ENCODE measurements around the gene RBPJL. TPM values are rescaled to one million over a fixed set of nuclear protein-coding genes. Genes with fewer than 3 reads are reported as not detected.
A peak's percentile ranks its signal among the peaks of the same experiment; 100 is the strongest.

Gene RBPJL
- total and polyA plus RNA-seq, 2 of the 13 experiments (the other 11 are each of a cell fraction or from before 2014, with no cell fraction given) = not detected

DNA sequence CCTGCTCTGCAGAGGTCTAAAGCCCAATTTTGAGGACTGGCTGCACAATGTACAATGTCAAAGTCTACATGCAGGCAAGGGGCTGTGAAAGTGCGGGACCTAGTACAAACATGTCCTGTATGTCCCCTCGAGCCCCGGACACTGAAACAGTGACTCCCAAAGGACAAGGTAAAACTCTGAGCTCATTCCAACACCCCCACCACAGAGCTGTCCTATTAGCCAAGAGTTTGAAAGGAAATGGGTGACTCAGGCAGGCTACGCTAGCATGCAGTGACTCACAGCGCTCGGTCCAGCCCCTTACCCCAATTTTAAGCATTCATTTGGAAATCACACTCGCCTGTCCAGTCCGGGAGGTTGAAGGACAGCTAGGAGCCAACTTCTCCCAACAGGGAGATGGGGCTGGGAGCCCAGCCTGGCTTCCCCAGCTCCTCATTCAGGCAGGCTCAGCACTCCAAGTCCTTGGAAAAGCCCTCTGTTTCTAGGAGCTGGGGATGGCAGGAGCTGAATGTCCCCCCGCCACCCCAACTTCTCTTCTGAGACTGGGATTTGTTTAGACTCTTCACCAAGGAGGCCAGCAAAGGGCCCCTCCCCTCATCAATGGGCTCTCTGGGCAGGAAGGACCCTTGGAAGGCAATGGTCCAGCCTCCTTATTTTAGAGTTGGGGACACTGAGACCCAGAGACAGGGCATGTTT lies 37.7 kb downstream of the RBPJL start (continued):
- TF ChIP-seq, protein P1, sequence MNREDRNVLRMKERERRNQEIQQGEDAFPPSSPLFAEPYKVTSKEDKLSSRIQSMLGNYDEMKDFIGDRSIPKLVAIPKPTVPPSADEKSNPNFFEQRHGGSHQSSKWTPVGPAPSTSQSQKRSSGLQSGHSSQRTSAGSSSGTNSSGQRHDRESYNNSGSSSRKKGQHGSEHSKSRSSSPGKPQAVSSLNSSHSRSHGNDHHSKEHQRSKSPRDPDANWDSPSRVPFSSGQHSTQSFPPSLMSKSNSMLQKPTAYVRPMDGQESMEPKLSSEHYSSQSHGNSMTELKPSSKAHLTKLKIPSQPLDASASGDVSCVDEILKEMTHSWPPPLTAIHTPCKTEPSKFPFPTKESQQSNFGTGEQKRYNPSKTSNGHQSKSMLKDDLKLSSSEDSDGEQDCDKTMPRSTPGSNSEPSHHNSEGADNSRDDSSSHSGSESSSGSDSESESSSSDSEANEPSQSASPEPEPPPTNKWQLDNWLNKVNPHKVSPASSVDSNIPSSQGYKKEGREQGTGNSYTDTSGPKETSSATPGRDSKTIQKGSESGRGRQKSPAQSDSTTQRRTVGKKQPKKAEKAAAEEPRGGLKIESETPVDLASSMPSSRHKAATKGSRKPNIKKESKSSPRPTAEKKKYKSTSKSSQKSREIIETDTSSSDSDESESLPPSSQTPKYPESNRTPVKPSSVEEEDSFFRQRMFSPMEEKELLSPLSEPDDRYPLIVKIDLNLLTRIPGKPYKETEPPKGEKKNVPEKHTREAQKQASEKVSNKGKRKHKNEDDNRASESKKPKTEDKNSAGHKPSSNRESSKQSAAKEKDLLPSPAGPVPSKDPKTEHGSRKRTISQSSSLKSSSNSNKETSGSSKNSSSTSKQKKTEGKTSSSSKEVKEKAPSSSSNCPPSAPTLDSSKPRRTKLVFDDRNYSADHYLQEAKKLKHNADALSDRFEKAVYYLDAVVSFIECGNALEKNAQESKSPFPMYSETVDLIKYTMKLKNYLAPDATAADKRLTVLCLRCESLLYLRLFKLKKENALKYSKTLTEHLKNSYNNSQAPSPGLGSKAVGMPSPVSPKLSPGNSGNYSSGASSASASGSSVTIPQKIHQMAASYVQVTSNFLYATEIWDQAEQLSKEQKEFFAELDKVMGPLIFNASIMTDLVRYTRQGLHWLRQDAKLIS (CRISPR knock-in tag; IDR thresholded peaks at IDR 0.05) = no peak; the same call in 1 of the 2 replicates
- TF ChIP-seq ZNF431 (CRISPR knock-in tag; IDR thresholded peaks at IDR 0.05; ENCODE audit: borderline replicate concordance, low read depth) (no peak), ZNF432 (CRISPR knock-in tag; IDR thresholded peaks at IDR 0.05; ENCODE audit: borderline replicate concordance) (0 out of 2 replicates have a peak, but pooled peaks have one; percentile 44), ZNF713 (CRISPR knock-in tag; IDR thresholded peaks at IDR 0.05) (no peak; the same call in 1 of the 2 replicates), ZNF180 (CRISPR knock-in tag; IDR thresholded peaks at IDR 0.05; ENCODE audit: borderline replicate concordance, low read depth) (0 out of 2 replicates have a peak, but pooled peaks have one; percentile 60), ZNF333 (CRISPR knock-in tag; IDR thresholded peaks at IDR 0.05; ENCODE audit: borderline replicate concordance) (no peak), HMGA1 (CRISPR knock-in tag; conservative IDR thresholded peaks at IDR 0.05) (no peak), MZF1 (CRISPR knock-in tag; IDR thresholded peaks at IDR 0.05; ENCODE audit: borderline replicate concordance) (no peak), ETV6 (CRISPR knock-in tag; conservative IDR thresholded peaks at IDR 0.05) (0 out of 2 replicates have a peak, but pooled peaks have one; percentile 13), ZNF335 (CRISPR knock-in tag; IDR thresholded peaks at IDR 0.05) (no peak), ZNF160 (CRISPR knock-in tag; IDR thresholded peaks at IDR 0.05) (no peak; the same call in 1 of the 2 replicates), SP5 (CRISPR knock-in tag; IDR thresholded peaks at IDR 0.05; ENCODE audit: borderline replicate concordance, low read depth) (peak; percentile 57; the same call in 1 of the 2 replicates), ZNF251 (CRISPR knock-in tag; IDR thresholded peaks at IDR 0.05) (no peak), ZFP36 (IDR thresholded peaks at IDR 0.05; ENCODE audit: borderline replicate concordance, low read depth, low read length, partially characterized antibody) (no peak), ZNF562 (CRISPR knock-in tag; IDR thresholded peaks at IDR 0.05; ENCODE audit: borderline replicate concordance) (no peak), FOXC1 (CRISPR knock-in tag; IDR thresholded peaks at IDR 0.05; ENCODE audit: borderline replicate concordance) (0 out of 2 replicates have a peak, but pooled peaks have one; percentile 6), FIP1L1 (IDR thresholded peaks at IDR 0.05; ENCODE audit: borderline replicate concordance, insufficient read depth, low read depth, low read length) (0 out of 2 replicates have a peak, but pooled peaks have one; percentile 52), ARID2 (CRISPR knock-in tag; IDR thresholded peaks at IDR 0.05; ENCODE audit: borderline replicate concordance) (0 out of 2 replicates have a peak, but pooled peaks have one; percentile 79)
- TF ChIP-seq, protein P2, sequence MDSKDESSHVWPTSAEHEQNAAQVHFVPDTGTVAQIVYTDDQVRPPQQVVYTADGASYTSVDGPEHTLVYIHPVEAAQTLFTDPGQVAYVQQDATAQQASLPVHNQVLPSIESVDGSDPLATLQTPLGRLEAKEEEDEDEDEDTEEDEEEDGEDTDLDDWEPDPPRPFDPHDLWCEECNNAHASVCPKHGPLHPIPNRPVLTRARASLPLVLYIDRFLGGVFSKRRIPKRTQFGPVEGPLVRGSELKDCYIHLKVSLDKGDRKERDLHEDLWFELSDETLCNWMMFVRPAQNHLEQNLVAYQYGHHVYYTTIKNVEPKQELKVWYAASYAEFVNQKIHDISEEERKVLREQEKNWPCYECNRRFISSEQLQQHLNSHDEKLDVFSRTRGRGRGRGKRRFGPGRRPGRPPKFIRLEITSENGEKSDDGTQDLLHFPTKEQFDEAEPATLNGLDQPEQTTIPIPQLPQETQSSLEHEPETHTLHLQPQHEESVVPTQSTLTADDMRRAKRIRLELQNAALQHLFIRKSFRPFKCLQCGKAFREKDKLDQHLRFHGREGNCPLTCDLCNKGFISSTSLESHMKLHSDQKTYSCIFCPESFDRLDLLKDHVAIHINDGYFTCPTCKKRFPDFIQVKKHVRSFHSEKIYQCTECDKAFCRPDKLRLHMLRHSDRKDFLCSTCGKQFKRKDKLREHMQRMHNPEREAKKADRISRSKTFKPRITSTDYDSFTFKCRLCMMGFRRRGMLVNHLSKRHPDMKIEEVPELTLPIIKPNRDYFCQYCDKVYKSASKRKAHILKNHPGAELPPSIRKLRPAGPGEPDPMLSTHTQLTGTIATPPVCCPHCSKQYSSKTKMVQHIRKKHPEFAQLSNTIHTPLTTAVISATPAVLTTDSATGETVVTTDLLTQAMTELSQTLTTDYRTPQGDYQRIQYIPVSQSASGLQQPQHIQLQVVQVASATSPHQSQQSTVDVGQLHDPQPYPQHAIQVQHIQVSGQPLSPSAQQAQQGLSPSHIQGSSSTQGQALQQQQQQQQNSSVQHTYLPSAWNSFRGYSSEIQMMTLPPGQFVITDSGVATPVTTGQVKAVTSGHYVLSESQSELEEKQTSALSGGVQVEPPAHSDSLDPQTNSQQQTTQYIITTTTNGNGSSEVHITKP (CRISPR knock-in tag; IDR thresholded peaks at IDR 0.05; ENCODE audit: low read depth) = peak; percentile 80; the same call in 1 of the 2 replicates
- TF ChIP-seq, protein P3, sequence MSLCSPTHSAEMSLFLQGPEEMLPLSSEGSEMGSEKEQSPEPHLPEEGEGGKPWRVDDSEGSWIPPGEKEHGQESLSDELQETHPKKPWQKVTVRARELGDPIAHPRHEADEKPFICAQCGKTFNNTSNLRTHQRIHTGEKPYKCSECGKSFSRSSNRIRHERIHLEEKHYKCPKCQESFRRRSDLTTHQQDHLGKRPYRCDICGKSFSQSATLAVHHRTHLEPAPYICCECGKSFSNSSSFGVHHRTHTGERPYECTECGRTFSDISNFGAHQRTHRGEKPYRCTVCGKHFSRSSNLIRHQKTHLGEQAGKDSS (CRISPR knock-in tag; IDR thresholded peaks at IDR 0.05; ENCODE audit: borderline replicate concordance, low read depth) = no peak; the same call in 1 of the 2 replicates

Measured in HepG2 (cell line).